Measurements from ENCODE around the gene MED9. TPM values are rescaled to one million over a fixed set of nuclear protein-coding genes. Genes with fewer than 3 reads are reported as not detected.

Gene MED9
- total and polyA plus RNA-seq, 2 of the 8 experiments (the other 6 are each of a cell fraction or from before 2014, with no cell fraction given): 15.8 to 19.7 TPM

- Histone ChIP-seq H2BK15ac (ENCODE audit: low read length) (no peak overlapping the region), H3K23ac (ENCODE audit: insufficient read length) (no peak overlapping the region), H4K91ac (replicated peaks; ENCODE audit: insufficient read length, low read length) (no peak overlapping the region), H3K79me2 (ENCODE audit: control insufficient read depth in 1 of 2, insufficient read depth in 2 of 2, low read length in 2 of 2) (no peaks in the 10 kb centered on the region), H3K4me2 (ENCODE audit: insufficient read depth in 1 of 2, low read depth in 2 of 2, low read length in 2 of 2) (no peak overlapping the region), H3K9me3 (ENCODE audit: insufficient read depth in 2 of 2, low read depth in 1 of 2, low read length in 1 of 2) (0 out of 4 replicates have a peak, but pooled peaks cover 0 to 2% of the 10 kb centered on the region in 2 experiments), H3K4ac (replicated peaks; ENCODE audit: insufficient read length, low read depth, low read length) (no peak overlapping the region), H3K27me3 (replicated peaks in 1 of 4; ENCODE audit: control insufficient read depth in 3 of 4, extremely low read depth in 1 of 4, insufficient read depth in 3 of 4, low read length in 3 of 4) (no peaks in the 10 kb centered on the region), H3K4me3 (ENCODE audit: extremely low read depth in 1 of 4, insufficient read depth in 2 of 4, low read depth in 3 of 4, low read length in 4 of 4) (no peak overlapping the region), H3K18ac (ENCODE audit: extremely low read depth, low read length) (no peak overlapping the region), H2BK12ac (ENCODE audit: low read depth, low read length) (no peak overlapping the region), H2AK5ac (ENCODE audit: low read depth, low read length) (no peak overlapping the region), H4K5ac (ENCODE audit: insufficient read length, low read depth, low read length) (no peak overlapping the region), H3K23me2 (ENCODE audit: low read depth, low read length) (no peaks in the 10 kb centered on the region), H2BK120ac (replicated peaks; ENCODE audit: low read depth, low read length) (no peak overlapping the region), H3K27ac (ENCODE audit: low read depth, low read length) (no peak overlapping the region), H2BK20ac (ENCODE audit: low read length) (no peak overlapping the region), H4K20me1 (replicated peaks in 1 of 2; ENCODE audit: control insufficient read depth in 1 of 2, insufficient read depth in 2 of 2, low read length in 2 of 2) (no peaks in the 10 kb centered on the region), H3K4me1 (replicated peaks in 1 of 4; ENCODE audit: control insufficient read depth in 3 of 4, insufficient read depth in 4 of 4, low read length in 3 of 4) (peaks cover 0 to 11% (median 7%) of the 10 kb centered on the region in 4 experiments; a peak in 6 of 7 replicates), H3K14ac (ENCODE audit: insufficient read length) (no peak overlapping the region), H3K9ac (replicated peaks in 1 of 4; ENCODE audit: extremely low read depth in 1 of 4, low read depth in 3 of 4, low read length in 3 of 4) (no peak overlapping the region), H3K56ac (replicated peaks; ENCODE audit: insufficient read length, low read depth, low read length) (no peak overlapping the region), H3K79me1 (ENCODE audit: low read depth, low read length) (no peaks in the 10 kb centered on the region; the same call in 1 of the 2 replicates), H4K8ac (ENCODE audit: extremely low read depth, insufficient read depth, low read length) (no peak overlapping the region), H3K36me3 (ENCODE audit: control insufficient read depth in 2 of 4, insufficient read depth in 4 of 4, low read length in 3 of 4) (no peaks in the 10 kb centered on the region), H2AFZ (ENCODE audit: low read length) (no peak overlapping the region), H2BK5ac (ENCODE audit: low read depth, low read length) (no peak overlapping the region)
- ChIA-PET POLR2A (ENCODE audit: partially characterized antibody) (interaction anchor here (2.0 kb wide), 1 partner anchor 31 kb away, joined by 9 read pairs; the partner anchor contains the start of gene RASD1), CTCF (ENCODE audit: partially characterized antibody) (interaction anchor here (1.1 to 6.9 kb wide), 8 partner anchors 10 to 171 kb away, joined by 3 to 35 read pairs (median 6); no protein-coding TSS in a partner anchor)
- DNase-seq (ENCODE audit: low read depth in 1 of 2, low spot score in 2 of 2): no peak
- 94% methylated on average over 11 of the region's 11 CpGs; no CpG with 5 or more reads in 1 of the 2 experiments for WGBS, 2 experiments (ENCODE audit: extremely low coverage in 1 of 2, insufficient coverage in 1 of 2, insufficient read length in 1 of 2, insufficient replicate concordance in 2 of 2, low coverage in 1 of 2, low lambda C conversion rate in 2 of 2, missing lambda C conversion rate in 1 of 2)
- FAIRE-seq: no peak
- no peak for TF ChIP-seq ATF2 (IDR thresholded peaks at IDR 0.05; ENCODE audit: low read length)
- no peak for TF ChIP-seq PHF8 (conservative IDR thresholded peaks at IDR 0.05; ENCODE audit: low read depth, low read length)
- TF ChIP-seq CHD2 (IDR thresholded peaks at IDR 0.05; ENCODE audit: low read length): no peak
- no peak for TF ChIP-seq CTBP2 (IDR thresholded peaks at IDR 0.05; ENCODE audit: borderline replicate concordance, insufficient read depth, insufficient read length, low read length)
- TF ChIP-seq SIN3A (conservative IDR thresholded peaks at IDR 0.05 in 1 of 2, IDR thresholded peaks at IDR 0.05 in 1 of 2; ENCODE audit: low read depth in 1 of 2, low read length in 2 of 2): no peak
- TF ChIP-seq ATF3 (IDR thresholded peaks at IDR 0.05; ENCODE audit: insufficient read depth, low read depth, low read length): no peak
- no peak for TF ChIP-seq RNF2 (IDR thresholded peaks at IDR 0.05; ENCODE audit: borderline replicate concordance, low read depth, low read length, missing control alignments, poor library complexity, severe bottlenecking)
- no peak for TF ChIP-seq RAD21 (IDR thresholded peaks at IDR 0.05 in 1 of 2, conservative IDR thresholded peaks at IDR 0.05 in 1 of 2; ENCODE audit: low read depth in 2 of 2, low read length in 2 of 2)
- no peak for TF ChIP-seq POLR2A (IDR thresholded peaks at IDR 0.05; ENCODE audit: control extremely low read depth in 1 of 2, low read depth in 2 of 2, low read length in 2 of 2)
- no peak for TF ChIP-seq KDM5A (IDR thresholded peaks at IDR 0.05; ENCODE audit: low read length)
Measured at GRCh38 chr17:17527534-17527933, 50.7 kb downstream of the MED9 start.
